Fibroblast of lung (primary cell): ENCODE data around the gene WNK3. TPM values are rescaled to one million over a fixed set of nuclear protein-coding genes. Genes with fewer than 3 reads are reported as not detected.

Experiments used
- DNase-seq, 2 donors: peaks; one replicate each; pipeline versions ENCODE4 v3.0.0 to v3.0.0-alpha.2; 2010; ENCODE audit warnings: low read depth in 2 of 2
- H2AFZ ChIP-seq: 2 replicates; pipeline ENCODE4 v1.5.1; 2012; ENCODE audit warnings: low read length, control low read depth, inconsistent platforms
- H3K27ac ChIP-seq: 2 replicates; pipeline ENCODE4 v1.5.1; 2011; ENCODE audit warnings: low read length, control low read depth; ENCODE audit not compliant: insufficient read depth
- H3K27me3 ChIP-seq: 2 replicates; pipeline ENCODE4 v1.5.1; 2011; ENCODE audit warnings: mild to moderate bottlenecking, low read length; ENCODE audit not compliant: control insufficient read depth, insufficient read depth
- H3K36me3 ChIP-seq: 2 replicates; pipeline ENCODE4 v1.5.1; 2011; ENCODE audit warnings: low read length; ENCODE audit not compliant: control insufficient read depth, insufficient read depth
- H3K4me1 ChIP-seq: 2 replicates; pipeline ENCODE4 v1.5.1; 2011; ENCODE audit warnings: low read length; ENCODE audit not compliant: control insufficient read depth, insufficient read depth; ENCODE audit errors: extremely low read depth
- H3K4me2 ChIP-seq: 2 replicates; pipeline ENCODE4 v1.5.1; 2011; ENCODE audit warnings: low read length, control low read depth; ENCODE audit not compliant: insufficient read depth; ENCODE audit errors: extremely low read depth
- H3K4me3 ChIP-seq, 4 experiments: fragments of 200-600 bp in 1 of 4; sonication (generic) in 1 of 4; replicated peaks in 1 of 4; 2 replicates each; pipeline ENCODE4 v1.5.1; 2011 to 2016; ENCODE audit warnings: low read length in 4 of 4, low read depth in 3 of 4, mild to moderate bottlenecking in 3 of 4, control low read depth in 2 of 4, inconsistent platforms in 1 of 4, mixed read lengths in 1 of 4; ENCODE audit not compliant: insufficient read depth in 1 of 4; ENCODE audit errors: control extremely low read depth in 1 of 4
- H3K79me2 ChIP-seq: 2 replicates; pipeline ENCODE4 v1.5.1; 2012; ENCODE audit warnings: mild to moderate bottlenecking, low read length, inconsistent platforms; ENCODE audit not compliant: control insufficient read depth, insufficient read depth
- H3K9ac ChIP-seq: 2 replicates; pipeline ENCODE4 v1.5.1; 2011; ENCODE audit warnings: mild to moderate bottlenecking, low read length, control low read depth; ENCODE audit not compliant: insufficient read depth
- H3K9me3 ChIP-seq: 2 replicates; pipeline ENCODE4 v1.5.1; 2012; ENCODE audit warnings: low read depth, low read length; ENCODE audit not compliant: control insufficient read depth, insufficient read depth
- H4K20me1 ChIP-seq: 2 replicates; pipeline ENCODE4 v1.5.1; 2011; ENCODE audit warnings: low read length; ENCODE audit not compliant: control insufficient read depth, insufficient read depth; ENCODE audit errors: extremely low read depth
- CTCF ChIP-seq, 2 donors: IDR thresholded peaks in 1 of 2; conservative IDR thresholded peaks in 1 of 2; 1 replicate in 1 of 2; 2 replicates in 1 of 2; pipeline ENCODE4 v1.5.1; 2011 to 2012; ENCODE audit warnings: low read length in 2 of 2, control low read depth in 1 of 2, inconsistent platforms in 1 of 2, low read depth in 1 of 2, mild to moderate bottlenecking in 1 of 2
- EZH2 ChIP-seq: IDR thresholded peaks from 2 replicates; pipeline ENCODE4 v1.5.1; 2012; ENCODE audit warnings: low read length, control low read depth, mild to moderate bottlenecking; ENCODE audit errors: missing control alignments
- polyA plus RNA-seq, 2 donors: library from polyadenylated mRNA; depleted of rRNA in 1 of 2; stranded (reverse) in 1 of 2; unstranded in 1 of 2; fragments of >200 nt; gene quantifications; 2 replicates each; pipeline ENCODE4 v1.2.1, GENCODE V29; 2011 to 2012; ENCODE audit warnings: missing spikeins in 1 of 2
- total RNA-seq: library from RNA; depleted of rRNA; stranded (reverse); fragments of >200 nt; gene quantifications from 2 replicates; pipeline ENCODE4 v1.2.1, GENCODE V29; 2014

Gene WNK3
- total and polyA plus RNA-seq, 2 donors (not counting 1 experiment from before 2014, with no cell fraction given) = 0.17 to 0.24 TPM

GRCh38 chrX:54301516-54301915 is 56.3 kb downstream of the WNK3 start:
- no peaks in the 10 kb centered on the region for H3K4me1 ChIP-seq
- no peaks in the 10 kb centered on the region for H3K79me2 ChIP-seq
- no peak overlapping the region for H3K27ac ChIP-seq
- no peak overlapping the region for H3K9ac ChIP-seq
- TF ChIP-seq EZH2 (no peak), CTCF (conservative IDR thresholded peaks at IDR 0.05 in 1 of 2, IDR thresholded peaks at IDR 0.05 in 1 of 2; ENCODE audit: low read depth in 1 of 2, low read length in 2 of 2) (no peak)
- no peak for DNase-seq
- H3K4me3 ChIP-seq = no peak overlapping the region
- H3K27me3 ChIP-seq = no peaks in the 10 kb centered on the region
- no peaks in the 10 kb centered on the region for H3K36me3 ChIP-seq
- H3K9me3 ChIP-seq = no peaks in the 10 kb centered on the region
- H4K20me1 ChIP-seq = no peaks in the 10 kb centered on the region
- H2AFZ ChIP-seq = no peak overlapping the region
- no peak overlapping the region for H3K4me2 ChIP-seq

DNA sequence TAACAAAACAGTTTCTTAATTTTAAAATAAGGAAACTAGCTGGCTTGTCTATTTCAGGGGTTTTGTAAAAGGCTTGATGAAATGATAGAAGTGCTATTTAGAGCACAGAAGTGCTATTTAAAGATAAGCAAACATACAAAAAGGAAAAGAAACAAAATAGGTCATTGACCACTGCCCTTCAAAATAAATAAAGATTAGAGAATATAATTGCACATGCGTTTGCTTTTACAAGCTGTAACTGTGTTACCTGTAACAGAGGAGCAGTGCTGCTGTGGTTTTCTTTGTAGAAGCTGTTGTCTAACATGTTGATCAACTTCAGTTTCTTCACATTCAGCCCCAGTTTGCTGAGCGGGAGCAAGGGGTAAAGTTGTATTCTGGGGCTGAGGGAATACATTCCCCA is 63.5 kb downstream of the WNK3 start:
- H3K9ac ChIP-seq = no peak overlapping the region
- no peaks in the 10 kb centered on the region for H3K79me2 ChIP-seq
- no peaks in the 10 kb centered on the region for H3K9me3 ChIP-seq
- no peaks in the 10 kb centered on the region for H3K4me1 ChIP-seq
- no peak for TF ChIP-seq EZH2
- no peak for TF ChIP-seq CTCF (conservative IDR thresholded peaks at IDR 0.05 in 1 of 2, IDR thresholded peaks at IDR 0.05 in 1 of 2; ENCODE audit: low read depth in 1 of 2, low read length in 2 of 2)
- no peak overlapping the region for H3K27ac ChIP-seq
- no peak overlapping the region for H3K4me3 ChIP-seq
- H3K36me3 ChIP-seq = no peaks in the 10 kb centered on the region
- H4K20me1 ChIP-seq = no peaks in the 10 kb centered on the region
- H2AFZ ChIP-seq = no peak overlapping the region
- no peak overlapping the region for H3K4me2 ChIP-seq
- no peaks in the 10 kb centered on the region for H3K27me3 ChIP-seq
- no peak for DNase-seq

- H2AFZ ChIP-seq = no peak overlapping the region
- H3K27ac ChIP-seq = no peak overlapping the region
- H4K20me1 ChIP-seq = no peaks in the 10 kb centered on the region
- H3K9ac ChIP-seq = no peak overlapping the region
- DNase-seq = no peak
- H3K27me3 ChIP-seq = no peaks in the 10 kb centered on the region
- no peak overlapping the region for H3K4me2 ChIP-seq
- no peak for TF ChIP-seq EZH2
- H3K9me3 ChIP-seq = no peaks in the 10 kb centered on the region
- H3K36me3 ChIP-seq = no peaks in the 10 kb centered on the region
- H3K79me2 ChIP-seq = no peaks in the 10 kb centered on the region
- H3K4me3 ChIP-seq = no peak overlapping the region
- H3K4me1 ChIP-seq = no peaks in the 10 kb centered on the region
Measured at GRCh38 chrX:54292755-54293154, 65.1 kb downstream of the WNK3 start.
